Prostate gland (tissue), 2 donors: ENCODE data around the gene RPTOR. TPM values are rescaled to one million over a fixed set of nuclear protein-coding genes. Genes with fewer than 3 reads are reported as not detected.

Source experiments
- DNase-seq: peaks from one replicate; pipeline ENCODE4 v3.0.0-alpha.2; 2019; ENCODE audit warnings: low spot score
- H3K27ac ChIP-seq, 2 donors: fragments of 200-600 bp; sonication (generic); 2 replicates each; pipeline ENCODE4 v1.5.1; 2017 to 2019
- H3K27me3 ChIP-seq: fragments of 200-600 bp; sonication (generic); replicated peaks from 2 replicates; pipeline ENCODE4 v1.5.1; 2019; ENCODE audit not compliant: insufficient read depth
- H3K36me3 ChIP-seq, 2 donors: fragments of 200-600 bp; sonication (generic); 1 replicate in 1 of 2; 2 replicates in 1 of 2; pipeline versions ENCODE4 v1.5.1 to v1.8.1; 2017 to 2019
- H3K4me1 ChIP-seq: fragments of 200-600 bp; sonication (generic); replicated peaks from 2 replicates; pipeline ENCODE4 v1.5.1; 2019
- H3K4me3 ChIP-seq, 2 donors: fragments of 200-600 bp; sonication (generic); 2 replicates each; pipeline ENCODE4 v1.5.1; 2017 to 2019
- H3K9me3 ChIP-seq: fragments of 200-600 bp; sonication (generic); 2 replicates; pipeline ENCODE4 v1.5.1; 2017
- CTCF ChIP-seq, 4 experiments: fragments of 200-600 bp in 2 of 4; fragments of 450-650 bp in 2 of 4; sonication (generic) in 2 of 4; IDR thresholded peaks; 1 replicate in 3 of 4; 2 replicates in 1 of 4; pipeline ENCODE4 v1.5.1; 2016 to 2019; ENCODE audit warnings: antibody characterized with exemption in 4 of 4, mild to moderate bottlenecking in 2 of 4, moderate library complexity in 2 of 4
- POLR2A ChIP-seq: fragments of 450-650 bp; IDR thresholded peaks from one replicate; pipeline ENCODE4 v1.6.1; 2016; ENCODE audit warnings: antibody characterized with exemption, mild to moderate bottlenecking
- POLR2AphosphoS5 ChIP-seq: sonication (generic); formaldehyde crosslinking; IDR thresholded peaks from one replicate; pipeline ENCODE4 v1.6.1; 2017; ENCODE audit warnings: antibody characterized with exemption
- WGBS: methylation state at CpG from one replicate; pipeline ENCODE4 v1.1.5; 2018; 5-methylcytosine and 5-hydroxymethylcytosine counted together
- intact Hi-C: fragments of 100-400 bp; cut with DNase I; formaldehyde crosslinking; loops from one replicate; pipeline ENCODE4 v1.14.2; 2022
- total RNA-seq, 2 donors: library from RNA; depleted of rRNA; stranded (reverse); fragments of >200 nt; gene quantifications; one replicate each; pipeline ENCODE4 v1.1.0, GENCODE V29; 2016

The RPTOR gene
- total RNA-seq, 2 donors from 2014 or later: 30.3 to 62.5 TPM

DNA sequence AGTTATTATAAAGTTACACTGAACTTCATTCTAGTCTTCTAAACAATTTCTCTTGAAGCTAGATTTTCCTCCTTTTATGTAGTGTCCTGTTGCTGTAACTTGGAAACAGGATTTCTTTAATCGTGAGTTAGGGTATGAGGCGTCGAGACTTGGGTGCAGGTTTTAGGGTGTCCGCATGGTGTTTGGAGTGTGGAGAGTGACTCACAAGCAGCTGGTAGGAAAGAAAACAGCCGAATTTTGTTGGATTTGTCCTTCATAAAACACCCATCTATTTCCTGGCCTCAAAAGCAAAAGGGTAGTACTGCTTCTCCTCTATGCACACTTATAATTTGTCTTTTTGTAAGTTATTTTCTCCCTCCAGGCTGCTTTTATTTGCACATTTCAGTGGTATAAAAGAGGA is 1.6 kb downstream of the RPTOR start:
- H3K4me3 ChIP-seq: no peak overlapping the region
- 69% methylated on average over 5 of the region's 5 CpGs for WGBS

DNA sequence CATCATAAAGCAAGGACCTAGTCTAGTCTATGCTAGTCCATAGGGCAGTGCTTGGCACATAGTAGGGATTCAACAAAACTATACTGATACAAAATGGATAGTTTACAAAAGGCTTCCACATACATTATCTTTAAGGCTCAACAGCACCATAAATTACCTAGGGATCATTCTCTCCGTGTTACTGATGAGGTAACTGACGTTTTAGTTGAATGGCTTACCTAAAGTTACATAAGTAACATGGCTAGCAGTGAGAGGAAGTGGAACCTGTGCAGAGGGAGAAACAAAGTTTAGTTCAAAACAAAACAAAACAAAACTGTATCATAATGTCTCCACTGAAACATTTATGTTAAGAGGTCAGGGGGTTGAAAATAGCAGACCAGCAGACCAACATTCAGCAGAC is 7.9 kb downstream of the RPTOR start:
- TF ChIP-seq POLR2AphosphoS5 (no peak), POLR2A (no peak), CTCF (IDR thresholded peaks at IDR 0.05) (no peak)
- Histone ChIP-seq H3K9me3 (no peaks in the 10 kb centered on the region), H3K4me3 (no peak overlapping the region), H3K36me3 (no peaks in the 10 kb centered on the region), H3K4me1 (no peaks in the 10 kb centered on the region), H3K27ac (no peak overlapping the region), H3K27me3 (no peaks in the 10 kb centered on the region)
- intact Hi-C loops: no loop called here
- 39% methylated on average over 2 of the region's 2 CpGs for WGBS
- no peak for DNase-seq

More for the DNA sequence above, 1.6 kb downstream of the RPTOR start:
- H3K9me3 ChIP-seq: no peaks in the 10 kb centered on the region
- no peaks in the 10 kb centered on the region for H3K36me3 ChIP-seq
- DNase-seq: no peak
- H3K27ac ChIP-seq: no peak overlapping the region
- H3K4me1 ChIP-seq: peaks cover 6% of the 10 kb centered on the region
- TF ChIP-seq POLR2AphosphoS5 (no peak), POLR2A (no peak), CTCF (IDR thresholded peaks at IDR 0.05) (no peak)
- intact Hi-C loops: loop anchor here (10.0 kb wide), 1 partner anchor 319 kb away; no protein-coding TSS in a partner anchor
- no peaks in the 10 kb centered on the region for H3K27me3 ChIP-seq

- H3K27me3 ChIP-seq: no peaks in the 10 kb centered on the region
- H3K36me3 ChIP-seq: no peaks in the 10 kb centered on the region
- no peak for TF ChIP-seq POLR2AphosphoS5
- TF ChIP-seq POLR2A: no peak
- TF ChIP-seq CTCF (IDR thresholded peaks at IDR 0.05): no peak
- no peak overlapping the region for H3K4me3 ChIP-seq
- 89% methylated on average over 7 of the region's 7 CpGs for WGBS
- DNase-seq: no peak
- intact Hi-C loops: no loop called here
- H3K4me1 ChIP-seq: no peaks in the 10 kb centered on the region
- no peak overlapping the region for H3K27ac ChIP-seq
- no peaks in the 10 kb centered on the region for H3K9me3 ChIP-seq
Measured at GRCh38 chr17:80555266-80555665, 10.6 kb downstream of the RPTOR start.

DNA sequence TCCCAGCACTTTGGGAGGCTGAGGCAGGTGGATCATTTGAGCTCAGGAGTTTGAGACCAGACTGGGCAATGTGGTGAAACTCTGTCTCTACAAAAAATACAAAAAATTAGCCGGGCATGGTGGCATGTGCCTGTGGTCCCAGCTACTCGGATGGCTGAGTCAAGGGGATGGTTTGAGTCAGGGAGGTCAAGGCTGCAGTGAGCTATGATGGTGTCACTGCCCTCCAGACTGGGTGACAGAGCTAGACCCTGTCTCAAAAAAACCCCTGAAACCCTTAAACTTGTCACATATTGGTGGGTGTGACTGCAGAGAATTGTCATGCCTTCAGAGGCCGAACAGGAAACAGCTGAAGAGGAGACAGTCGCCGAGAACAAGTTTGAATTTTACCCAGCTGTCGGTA is 13.4 kb downstream of the RPTOR start:
- Histone ChIP-seq H3K27ac (no peak overlapping the region), H3K4me1 (no peaks in the 10 kb centered on the region), H3K4me3 (no peak overlapping the region), H3K36me3 (no peaks in the 10 kb centered on the region), H3K9me3 (no peaks in the 10 kb centered on the region), H3K27me3 (no peaks in the 10 kb centered on the region)
- 91% methylated on average over 6 of the region's 6 CpGs for WGBS
- TF ChIP-seq POLR2A: no peak
- no peak for TF ChIP-seq POLR2AphosphoS5
- no peak for TF ChIP-seq CTCF (IDR thresholded peaks at IDR 0.05)
- no peak for DNase-seq
- intact Hi-C loops: no loop called here

DNA sequence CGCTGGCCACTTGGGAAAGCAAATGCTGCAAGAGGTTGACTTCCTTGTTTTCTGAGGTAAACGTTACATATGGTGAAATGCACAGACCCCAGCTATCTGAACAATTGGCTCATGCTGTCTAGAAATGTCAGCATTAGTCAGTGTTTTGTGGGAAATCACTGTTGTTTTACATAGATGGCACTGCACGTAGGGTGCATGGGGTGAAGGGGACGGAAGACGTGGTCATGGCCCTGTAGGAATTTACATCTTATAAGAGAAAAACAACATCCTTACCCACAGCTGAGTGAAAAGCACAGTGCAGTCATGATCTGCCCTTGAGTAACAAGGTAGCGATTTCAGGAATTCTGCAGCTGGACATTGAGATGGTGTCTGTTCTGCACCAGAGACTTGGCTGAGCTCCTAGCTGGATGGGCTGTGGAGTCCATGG is 15.2 kb downstream of the RPTOR start:
- H3K4me3 ChIP-seq: no peak overlapping the region
- intact Hi-C loops: no loop called here
- H3K27ac ChIP-seq: no peak overlapping the region
- 79% methylated on average over 6 of the region's 6 CpGs for WGBS
- no peaks in the 10 kb centered on the region for H3K9me3 ChIP-seq
- TF ChIP-seq POLR2A (no peak), CTCF (IDR thresholded peaks at IDR 0.05) (no peak), POLR2AphosphoS5 (no peak)
- H3K4me1 ChIP-seq: no peaks in the 10 kb centered on the region
- no peak for DNase-seq
- H3K36me3 ChIP-seq: no peaks in the 10 kb centered on the region
- H3K27me3 ChIP-seq: no peaks in the 10 kb centered on the region
